Activated B cell treated with CpG ODN at 0.5 μM for 24 hours (primary cell): ENCODE data around the gene MAMLD1. TPM values are rescaled to one million over a fixed set of nuclear protein-coding genes. Genes with fewer than 3 reads are reported as not detected.

Experiments used
- ATAC-seq: fragments of 200-7000 bp; cut with Tn5 transposase; one replicate; pipeline ENCODE4 v1.10.0; 2021; ENCODE audit warnings: low read depth, mild to moderate bottlenecking, moderate library complexity
- CTCF ChIA-PET: fragments of 350-600 bp; sonication (Branson Sonifier 250); formaldehyde crosslinking; loops from one replicate; lab custom pipeline; 2021; ENCODE audit warnings: antibody characterized with exemption; lab: Charles Lee
- POLR2A ChIA-PET: fragments of 350-600 bp; sonication (Branson Sonifier 250); formaldehyde crosslinking; loops from one replicate; lab custom pipeline; 2021; ENCODE audit warnings: antibody characterized with exemption; lab: Charles Lee
- DNase-seq: peaks from one replicate; pipeline ENCODE4 v3.0.0; 2022
- H3K27ac Mint-ChIP-seq: one replicate; pipeline ENCODE4 v1.8.0; 2020; ENCODE audit warnings: mixed read lengths
- H3K27me3 Mint-ChIP-seq: one replicate; pipeline ENCODE4 v1.8.0; 2021; ENCODE audit warnings: mixed read lengths
- H3K36me3 Mint-ChIP-seq: one replicate; pipeline ENCODE4 v1.8.0; 2021; ENCODE audit warnings: low read depth, mixed read lengths
- H3K4me1 Mint-ChIP-seq: one replicate; pipeline ENCODE4 v1.8.0; 2021; ENCODE audit warnings: mixed read lengths
- H3K4me3 Mint-ChIP-seq: one replicate; pipeline ENCODE4 v1.8.0; 2020; ENCODE audit warnings: mild to moderate bottlenecking, mixed read lengths
- H3K9me3 Mint-ChIP-seq: one replicate; pipeline ENCODE4 v1.8.0; 2020; ENCODE audit warnings: mixed read lengths
- intact Hi-C: fragments of 100-400 bp; cut with micrococcal nuclease; formaldehyde crosslinking; loops from one replicate; pipeline ENCODE4 v1.15.1; 2024
- total RNA-seq: library from RNA; stranded (reverse); gene quantifications from 2 replicates; pipeline ENCODE4 v1.2.3, GENCODE V29; 2022
- TF ChIP-seq, protein P1 (sequence below): fragments of 200-600 bp; IDR thresholded peaks from one replicate; pipeline ENCODE4 v1.8.0; 2022; ENCODE audit warnings: antibody characterized with exemption, mild to moderate bottlenecking

The MAMLD1 gene
- total RNA-seq, 1 donor from 2014 or later: 1.2 TPM

DNA sequence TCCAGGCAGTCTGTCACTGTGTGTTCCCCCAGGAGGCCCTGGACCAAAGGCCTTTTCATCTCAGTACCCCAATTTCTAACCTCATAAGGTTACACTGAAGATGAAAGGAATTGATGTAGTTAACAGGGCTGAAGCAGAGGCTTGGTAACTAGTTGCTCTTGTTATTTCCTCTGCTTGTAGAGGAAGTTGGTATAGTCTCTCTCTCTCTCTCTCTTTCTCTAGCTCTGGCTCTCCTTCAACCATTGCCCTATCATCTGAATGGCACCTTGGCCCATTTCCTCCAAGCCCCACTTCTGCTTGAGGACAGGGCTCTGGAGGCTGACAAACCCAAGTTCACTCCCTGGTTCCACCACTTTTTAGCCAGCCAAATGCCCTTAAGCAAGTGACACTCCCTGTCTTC is 96.1 kb downstream of the MAMLD1 start:
- Mint-ChIP-seq H3K9me3 (no peaks in the 10 kb centered on the region), H3K27me3 (no peaks in the 10 kb centered on the region)
- TF ChIP-seq, protein P1, sequence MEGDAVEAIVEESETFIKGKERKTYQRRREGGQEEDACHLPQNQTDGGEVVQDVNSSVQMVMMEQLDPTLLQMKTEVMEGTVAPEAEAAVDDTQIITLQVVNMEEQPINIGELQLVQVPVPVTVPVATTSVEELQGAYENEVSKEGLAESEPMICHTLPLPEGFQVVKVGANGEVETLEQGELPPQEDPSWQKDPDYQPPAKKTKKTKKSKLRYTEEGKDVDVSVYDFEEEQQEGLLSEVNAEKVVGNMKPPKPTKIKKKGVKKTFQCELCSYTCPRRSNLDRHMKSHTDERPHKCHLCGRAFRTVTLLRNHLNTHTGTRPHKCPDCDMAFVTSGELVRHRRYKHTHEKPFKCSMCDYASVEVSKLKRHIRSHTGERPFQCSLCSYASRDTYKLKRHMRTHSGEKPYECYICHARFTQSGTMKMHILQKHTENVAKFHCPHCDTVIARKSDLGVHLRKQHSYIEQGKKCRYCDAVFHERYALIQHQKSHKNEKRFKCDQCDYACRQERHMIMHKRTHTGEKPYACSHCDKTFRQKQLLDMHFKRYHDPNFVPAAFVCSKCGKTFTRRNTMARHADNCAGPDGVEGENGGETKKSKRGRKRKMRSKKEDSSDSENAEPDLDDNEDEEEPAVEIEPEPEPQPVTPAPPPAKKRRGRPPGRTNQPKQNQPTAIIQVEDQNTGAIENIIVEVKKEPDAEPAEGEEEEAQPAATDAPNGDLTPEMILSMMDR: no peak

DNA sequence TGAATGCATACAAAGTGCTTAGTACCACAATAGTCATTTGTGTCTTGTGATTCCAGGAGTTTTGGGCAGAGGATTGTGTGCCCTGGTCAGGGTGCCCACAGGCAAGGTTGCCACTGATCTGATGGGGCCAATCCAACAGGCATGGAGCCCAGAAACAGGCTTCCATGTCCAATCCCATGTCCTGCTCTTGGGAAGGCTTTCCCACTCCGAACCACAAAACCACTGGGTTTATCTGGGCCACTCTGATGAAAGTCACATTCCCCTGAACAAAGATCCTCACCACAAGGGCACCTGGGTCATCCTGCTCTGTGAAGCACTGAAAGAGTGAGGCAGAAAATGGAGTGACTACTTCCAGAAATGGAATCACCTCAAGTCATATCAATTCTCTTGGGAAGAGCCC is 96.9 kb downstream of the MAMLD1 start:
- DNase-seq (no peak), ATAC-seq (no peak)
- no peak overlapping the region for H3K27ac Mint-ChIP-seq
- no peaks in the 10 kb centered on the region for H3K9me3 Mint-ChIP-seq
- TF ChIP-seq, protein P1: no peak
- H3K4me3 Mint-ChIP-seq: no peak overlapping the region
- intact Hi-C loops: no loop called here
- no peaks in the 10 kb centered on the region for H3K4me1 Mint-ChIP-seq
- no peaks in the 10 kb centered on the region for H3K36me3 Mint-ChIP-seq
- CTCF ChIA-PET: no interaction called here
- POLR2A ChIA-PET: no interaction called here
- no peaks in the 10 kb centered on the region for H3K27me3 Mint-ChIP-seq

More for the DNA sequence above, 96.1 kb downstream of the MAMLD1 start:
- ChIA-PET POLR2A (no interaction called here), CTCF (no interaction called here)
- DNase-seq: no peak
- Mint-ChIP-seq H3K4me1 (no peaks in the 10 kb centered on the region), H3K36me3 (no peaks in the 10 kb centered on the region), H3K27ac (no peak overlapping the region), H3K4me3 (no peak overlapping the region)
- intact Hi-C loops: no loop called here
- ATAC-seq: no peak

DNA sequence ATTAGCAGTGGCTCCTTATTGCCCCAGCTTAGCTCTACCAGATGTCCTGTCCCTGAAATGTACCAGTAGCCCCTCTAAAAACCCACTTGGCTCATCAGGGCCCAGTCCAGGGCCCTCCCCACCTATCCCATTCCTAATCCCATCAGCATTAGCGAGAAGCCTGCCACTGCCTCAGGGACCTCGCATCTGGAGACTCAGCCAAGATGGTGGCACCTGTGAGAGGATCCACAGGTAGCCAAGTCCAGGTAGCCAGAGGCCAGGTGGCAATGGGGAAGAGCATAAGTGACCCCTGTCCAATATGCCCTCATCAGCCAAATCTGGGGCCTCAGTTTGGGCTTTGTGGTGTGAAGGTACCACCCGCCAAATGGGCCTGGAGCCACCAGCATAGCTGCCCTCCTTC is 97.7 kb downstream of the MAMLD1 start:
- Mint-ChIP-seq H3K27me3 (no peaks in the 10 kb centered on the region), H3K27ac (no peak overlapping the region), H3K4me1 (no peaks in the 10 kb centered on the region), H3K36me3 (no peaks in the 10 kb centered on the region), H3K4me3 (no peak overlapping the region), H3K9me3 (no peaks in the 10 kb centered on the region)
- DNase-seq: no peak
- ChIA-PET POLR2A (no interaction called here), CTCF (no interaction called here)
- ATAC-seq: no peak
- TF ChIP-seq, protein P1: no peak
- intact Hi-C loops: no loop called here

DNA sequence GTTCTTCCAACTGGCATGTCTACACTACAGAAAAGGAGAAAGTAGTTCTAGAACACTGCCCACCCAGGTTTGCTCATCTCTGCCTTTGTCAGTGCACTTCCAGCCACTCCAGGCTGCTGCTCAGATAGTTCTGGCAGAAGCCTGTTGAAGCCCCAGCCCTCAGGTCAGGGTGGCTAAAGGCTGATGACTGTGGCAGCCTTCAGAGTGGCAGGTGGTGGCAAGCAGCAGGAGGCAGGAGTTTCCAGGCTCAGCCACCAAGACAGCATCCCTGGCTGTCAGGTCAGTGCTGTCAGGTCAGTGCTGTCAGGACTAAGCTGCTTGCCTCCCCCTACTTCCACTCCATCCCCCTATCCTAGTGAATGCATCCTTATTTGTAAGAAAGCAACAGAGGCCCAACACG is 100.4 kb downstream of the MAMLD1 start:
- ChIA-PET POLR2A (no interaction called here), CTCF (no interaction called here)
- no peak overlapping the region for H3K4me3 Mint-ChIP-seq
- H3K27ac Mint-ChIP-seq: no peak overlapping the region
- no peaks in the 10 kb centered on the region for H3K27me3 Mint-ChIP-seq
- DNase-seq (no peak), ATAC-seq (no peak)
- no peaks in the 10 kb centered on the region for H3K4me1 Mint-ChIP-seq
- TF ChIP-seq, protein P1: no peak
- H3K9me3 Mint-ChIP-seq: no peaks in the 10 kb centered on the region
- H3K36me3 Mint-ChIP-seq: no peaks in the 10 kb centered on the region
- intact Hi-C loops: no loop called here

DNA sequence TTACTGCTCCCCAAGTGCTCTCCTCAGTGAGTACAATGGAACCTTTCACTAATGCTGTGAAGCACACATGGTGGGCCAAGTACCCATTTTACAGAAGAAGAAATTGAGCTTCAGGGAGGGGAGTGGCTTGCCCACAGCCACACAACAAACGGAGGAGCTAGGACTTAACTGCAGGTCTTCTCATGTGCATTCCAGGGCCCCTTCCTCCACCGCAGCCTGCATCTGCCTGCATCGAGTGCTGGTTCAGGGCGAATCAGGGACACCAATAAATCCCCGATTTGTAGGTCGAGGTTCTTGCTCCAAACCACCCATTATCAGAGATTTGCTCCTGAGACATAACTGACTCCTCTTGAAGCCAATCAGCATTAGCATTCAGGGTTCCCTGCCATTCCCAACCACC is 100.9 kb downstream of the MAMLD1 start:
- no peak overlapping the region for H3K27ac Mint-ChIP-seq
- H3K9me3 Mint-ChIP-seq: no peaks in the 10 kb centered on the region
- intact Hi-C loops: no loop called here
- ChIA-PET POLR2A (no interaction called here), CTCF (no interaction called here)
- TF ChIP-seq, protein P1: no peak
- H3K4me1 Mint-ChIP-seq: no peaks in the 10 kb centered on the region
- DNase-seq: no peak
- no peaks in the 10 kb centered on the region for H3K36me3 Mint-ChIP-seq
- H3K27me3 Mint-ChIP-seq: no peaks in the 10 kb centered on the region
- ATAC-seq: no peak
- H3K4me3 Mint-ChIP-seq: no peak overlapping the region
